Mesothelial cell of epicardium (in vitro differentiated cells): ENCODE measurements around the gene SEMA6A. TPM values are rescaled to one million over a fixed set of nuclear protein-coding genes. Genes with fewer than 3 reads are reported as not detected.

Experiments used
- DNase-seq, 2 experiments: peaks; one replicate each; pipeline ENCODE4 v3.0.0; 2021; ENCODE audit warnings: low spot score in 2 of 2; ENCODE audit not compliant: unreplicated experiment in 2 of 2
- H3K27ac Mint-ChIP-seq: 2 replicates; pipeline ENCODE4 v1.8.0; 2021; ENCODE audit warnings: mixed read lengths
- H3K27me3 Mint-ChIP-seq: 2 replicates; pipeline ENCODE4 v1.8.0; 2021; ENCODE audit warnings: low read depth, mixed read lengths
- H3K36me3 Mint-ChIP-seq: 2 replicates; pipeline ENCODE4 v1.8.0; 2021; ENCODE audit warnings: mixed read lengths
- H3K4me1 Mint-ChIP-seq: 2 replicates; pipeline ENCODE4 v1.8.0; 2021; ENCODE audit warnings: mixed read lengths
- H3K4me3 Mint-ChIP-seq: 2 replicates; pipeline ENCODE4 v1.8.0; 2021; ENCODE audit warnings: mild to moderate bottlenecking, moderate library complexity, mixed read lengths
- H3K9me3 Mint-ChIP-seq: 2 replicates; pipeline ENCODE4 v1.8.0; 2021; ENCODE audit warnings: mixed read lengths
- total RNA-seq: library from RNA; stranded (reverse); gene quantifications from 3 replicates; pipeline ENCODE4 v1.2.1, GENCODE V29; 2021
- TF ChIP-seq, protein P1 (sequence below): fragments of 200-600 bp; sonication (generic); IDR thresholded peaks from one replicate; pipeline ENCODE4 v1.5.0; 2021; ENCODE audit warnings: antibody characterized with exemption; ENCODE audit not compliant: unreplicated experiment

Gene SEMA6A
- total RNA-seq, 1 donor from 2014 or later: 129 TPM

DNA sequence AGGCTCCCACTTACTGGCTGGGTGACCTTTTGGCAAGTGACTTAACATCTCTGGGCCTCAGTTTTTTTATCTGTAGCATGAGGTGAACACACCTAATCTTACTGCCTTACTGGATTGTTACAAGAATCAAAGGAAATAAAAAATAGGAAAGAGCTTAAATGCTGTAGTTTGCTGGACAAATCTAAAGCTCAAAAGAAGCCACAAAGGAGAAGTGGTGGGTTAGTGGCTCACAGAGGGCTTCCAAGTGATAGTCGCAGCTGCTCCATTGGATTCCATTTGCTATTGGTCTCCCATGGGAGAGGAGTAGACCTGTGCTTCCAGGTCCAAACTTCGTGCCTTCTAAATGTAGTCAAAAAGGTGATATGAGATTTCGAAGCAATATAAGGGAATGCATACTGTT lies 123.6 kb downstream of the SEMA6A start:
- TF ChIP-seq, protein P1, sequence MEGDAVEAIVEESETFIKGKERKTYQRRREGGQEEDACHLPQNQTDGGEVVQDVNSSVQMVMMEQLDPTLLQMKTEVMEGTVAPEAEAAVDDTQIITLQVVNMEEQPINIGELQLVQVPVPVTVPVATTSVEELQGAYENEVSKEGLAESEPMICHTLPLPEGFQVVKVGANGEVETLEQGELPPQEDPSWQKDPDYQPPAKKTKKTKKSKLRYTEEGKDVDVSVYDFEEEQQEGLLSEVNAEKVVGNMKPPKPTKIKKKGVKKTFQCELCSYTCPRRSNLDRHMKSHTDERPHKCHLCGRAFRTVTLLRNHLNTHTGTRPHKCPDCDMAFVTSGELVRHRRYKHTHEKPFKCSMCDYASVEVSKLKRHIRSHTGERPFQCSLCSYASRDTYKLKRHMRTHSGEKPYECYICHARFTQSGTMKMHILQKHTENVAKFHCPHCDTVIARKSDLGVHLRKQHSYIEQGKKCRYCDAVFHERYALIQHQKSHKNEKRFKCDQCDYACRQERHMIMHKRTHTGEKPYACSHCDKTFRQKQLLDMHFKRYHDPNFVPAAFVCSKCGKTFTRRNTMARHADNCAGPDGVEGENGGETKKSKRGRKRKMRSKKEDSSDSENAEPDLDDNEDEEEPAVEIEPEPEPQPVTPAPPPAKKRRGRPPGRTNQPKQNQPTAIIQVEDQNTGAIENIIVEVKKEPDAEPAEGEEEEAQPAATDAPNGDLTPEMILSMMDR: no peak
- H3K9me3 Mint-ChIP-seq: no peaks in the 10 kb centered on the region
- peaks cover 48% of the 10 kb centered on the region for H3K4me1 Mint-ChIP-seq
- DNase-seq: no peak
- no peak overlapping the region for H3K4me3 Mint-ChIP-seq
- no peaks in the 10 kb centered on the region for H3K27me3 Mint-ChIP-seq
- H3K27ac Mint-ChIP-seq: no peak overlapping the region
- H3K36me3 Mint-ChIP-seq: peaks cover 22% of the 10 kb centered on the region

DNA sequence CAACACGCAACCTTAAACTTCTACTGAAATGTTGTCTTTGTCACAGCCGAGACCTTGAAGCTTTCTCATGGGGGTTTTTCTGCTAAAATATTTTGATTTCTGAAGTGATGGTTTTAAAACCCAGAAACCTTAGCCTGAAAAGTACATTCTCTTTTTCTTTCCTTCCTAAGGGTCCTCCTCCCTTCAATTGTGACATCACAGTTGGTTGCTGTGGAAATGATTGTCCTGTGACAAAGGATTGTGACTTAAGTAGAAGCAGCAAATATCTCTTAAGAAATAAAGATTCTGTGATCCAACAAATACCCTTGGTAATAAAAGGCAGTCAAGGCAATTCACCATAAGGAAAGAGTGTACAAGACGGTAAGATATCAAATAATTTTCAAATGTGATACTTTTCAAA lies 125.2 kb downstream of the SEMA6A start:
- TF ChIP-seq, protein P1: no peak
- peaks cover 28% of the 10 kb centered on the region for H3K36me3 Mint-ChIP-seq
- DNase-seq: no peak
- H3K4me3 Mint-ChIP-seq: no peak overlapping the region
- no peaks in the 10 kb centered on the region for H3K9me3 Mint-ChIP-seq
- H3K27ac Mint-ChIP-seq: peak overlapping the region; percentile 54
- no peaks in the 10 kb centered on the region for H3K27me3 Mint-ChIP-seq
- peaks cover 34% of the 10 kb centered on the region for H3K4me1 Mint-ChIP-seq

DNA sequence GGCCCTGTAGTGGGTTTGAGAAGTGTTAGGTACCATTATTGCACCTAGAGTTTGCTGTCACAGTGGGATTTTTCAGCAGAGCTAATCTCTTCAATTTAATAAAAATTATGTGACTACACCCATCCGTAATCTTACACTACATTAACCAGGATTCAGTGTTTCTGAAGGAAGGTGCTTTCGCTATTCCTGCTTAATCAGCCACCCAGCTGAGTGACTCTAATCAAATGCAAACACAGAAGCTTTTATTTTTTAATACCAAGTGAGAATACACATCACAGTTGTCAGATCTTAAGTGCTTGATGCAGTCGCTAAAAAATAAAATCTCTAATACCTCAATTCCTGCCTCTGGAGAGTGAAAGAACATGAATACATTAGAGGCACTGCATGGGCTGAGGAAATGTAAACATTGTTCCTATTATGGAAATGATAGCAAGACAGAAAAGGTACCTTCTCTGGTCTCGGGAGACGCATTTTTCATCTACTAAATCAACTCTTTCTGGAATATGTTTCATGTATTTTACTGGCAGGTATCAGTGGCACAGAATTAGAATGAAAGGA lies 125.7 kb downstream of the SEMA6A start:
- Mint-ChIP-seq H3K27me3 (no peaks in the 10 kb centered on the region), H3K36me3 (peaks cover 31% of the 10 kb centered on the region), H3K27ac (peak overlapping the region; percentile 31), H3K4me3 (no peak overlapping the region), H3K4me1 (peaks cover 29% of the 10 kb centered on the region), H3K9me3 (no peaks in the 10 kb centered on the region)
- TF ChIP-seq, protein P1: no peak
- DNase-seq: no peak

DNA sequence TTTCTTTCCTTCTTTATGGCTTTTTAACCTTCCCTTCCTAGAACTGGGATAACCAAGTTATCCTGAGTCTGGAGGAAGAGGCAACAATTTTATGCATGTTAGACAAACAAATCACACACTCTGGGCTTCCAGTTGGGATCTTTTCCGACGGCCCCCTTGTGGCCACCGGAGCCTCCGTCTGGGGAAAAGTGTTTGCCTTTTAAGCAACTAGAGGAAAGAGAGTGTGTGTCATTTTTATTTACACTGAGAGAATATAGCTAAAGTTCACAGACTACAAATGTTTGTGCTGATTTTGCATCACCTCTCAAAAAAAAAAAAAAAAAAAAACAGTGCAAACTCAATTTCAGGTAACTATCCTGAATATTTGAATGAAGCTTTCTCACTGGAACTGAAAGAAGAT lies 126.2 kb downstream of the SEMA6A start:
- Mint-ChIP-seq H3K4me1 (peaks cover 24% of the 10 kb centered on the region), H3K9me3 (no peaks in the 10 kb centered on the region), H3K27me3 (no peaks in the 10 kb centered on the region), H3K27ac (no peak overlapping the region), H3K4me3 (no peak overlapping the region), H3K36me3 (peaks cover 32% of the 10 kb centered on the region)
- TF ChIP-seq, protein P1: no peak
- no peak for DNase-seq

DNA sequence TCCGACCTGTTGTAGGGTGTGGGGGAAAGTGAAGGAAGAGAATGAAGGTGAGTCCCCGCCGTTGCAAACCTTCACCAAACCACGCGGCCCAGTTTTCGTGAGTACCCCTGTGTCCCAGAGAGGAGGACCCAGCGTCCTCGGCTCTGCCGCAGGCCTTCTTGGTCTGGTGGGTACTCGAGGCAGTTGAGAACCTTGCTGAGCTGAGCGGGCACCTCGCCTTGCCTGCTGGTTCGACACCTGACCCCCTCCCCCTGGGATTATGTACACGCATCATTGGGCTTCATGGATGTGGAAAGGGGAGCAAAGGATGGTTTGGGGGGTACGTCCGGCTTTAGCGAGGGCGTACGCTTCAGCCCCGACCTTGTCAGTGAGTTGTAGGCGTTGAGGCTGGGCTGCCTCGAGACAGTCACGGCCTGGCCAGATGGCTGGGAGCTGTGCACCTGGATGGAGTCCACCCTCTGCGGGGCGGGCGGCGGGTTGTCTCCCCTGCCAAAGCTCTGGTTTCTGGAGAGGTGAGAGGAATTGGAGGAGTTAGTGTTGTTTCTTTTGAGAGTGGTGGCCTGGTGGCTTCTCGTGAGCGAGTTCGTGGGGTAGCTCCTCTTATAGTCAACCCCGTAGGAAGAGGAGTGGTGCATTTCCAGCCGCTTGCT lies 128.1 kb downstream of the SEMA6A start:
- DNase-seq: no peak
- peaks cover 25% of the 10 kb centered on the region for H3K4me1 Mint-ChIP-seq
- H3K36me3 Mint-ChIP-seq: peaks cover 32% of the 10 kb centered on the region
- no peaks in the 10 kb centered on the region for H3K9me3 Mint-ChIP-seq
- TF ChIP-seq, protein P1: no peak
- no peaks in the 10 kb centered on the region for H3K27me3 Mint-ChIP-seq
- no peak overlapping the region for H3K27ac Mint-ChIP-seq
- H3K4me3 Mint-ChIP-seq: no peak overlapping the region
